Measurements from ENCODE around the gene PHF8. TPM values are rescaled to one million over a fixed set of nuclear protein-coding genes. Genes with fewer than 3 reads are reported as not detected.
A peak's percentile ranks its signal among the peaks of the same experiment; 100 is the strongest.

Gene PHF8
- polyA plus RNA-seq, 3 donors = 10.5 to 20.3 (median 11.9) TPM

DNA sequence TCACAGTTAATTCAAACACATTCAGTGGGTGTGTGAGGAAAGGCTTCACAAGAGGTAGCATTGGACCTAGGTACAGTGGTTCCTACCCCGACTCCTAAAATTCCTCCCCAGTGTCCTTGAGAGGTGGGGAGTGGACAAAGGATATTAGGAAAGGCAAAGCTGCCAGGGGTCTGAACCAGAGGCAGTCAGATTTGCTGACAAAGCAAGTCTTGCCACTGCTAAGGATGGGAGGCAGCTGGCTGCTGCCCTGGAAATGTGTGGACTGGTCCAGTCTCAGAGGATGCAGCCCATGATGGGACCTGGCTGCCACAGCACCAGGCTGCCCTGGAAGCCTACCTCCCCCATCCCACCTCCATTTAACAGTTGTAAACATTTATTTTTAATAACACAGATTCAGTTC lies 4.1 kb upstream of the PHF8 start:
- Histone ChIP-seq H3K27me3 (ENCODE audit: control insufficient read depth in 2 of 2, insufficient read depth in 2 of 2, low read length in 2 of 2) (no peaks in the 10 kb centered on the region), H3K4me2 (replicated peaks; ENCODE audit: extremely low read depth, low read length, poor library complexity, severe bottlenecking) (no peak overlapping the region), H3K9ac (ENCODE audit: insufficient read depth, low read length, poor library complexity, severe bottlenecking) (no peak overlapping the region), H4K20me1 (ENCODE audit: insufficient read depth, low read length) (no peaks in the 10 kb centered on the region), H3K36me3 (replicated peaks in 1 of 2; ENCODE audit: control insufficient read depth in 1 of 2, insufficient read depth in 2 of 2, low read length in 2 of 2) (no peaks in the 10 kb centered on the region), H3K79me2 (ENCODE audit: insufficient read depth, low read length) (peaks cover 2% of the 10 kb centered on the region), H3K27ac (ENCODE audit: low read depth in 1 of 2, low read length in 2 of 2) (no peak overlapping the region), H3K4me1 (ENCODE audit: control insufficient read depth in 1 of 2, insufficient read depth in 2 of 2, low read length in 2 of 2) (peaks cover 4 to 7% of the 10 kb centered on the region in 2 donors), H2AFZ (ENCODE audit: insufficient read depth, low read depth, low read length, poor library complexity, severe bottlenecking) (no peak overlapping the region), H3K9me3 (replicated peaks in 1 of 2; ENCODE audit: control insufficient read depth in 1 of 2, insufficient read depth in 1 of 2, low read length in 2 of 2) (peaks cover 0 to 6% of the 10 kb centered on the region in 2 donors), H3K4me3 (replicated peaks in 1 of 3; ENCODE audit: low read depth in 2 of 3, low read length in 3 of 3) (no peak overlapping the region)
- Mint-ChIP-seq H3K27ac (no peak overlapping the region), H3K4me1 (peaks cover 17% of the 10 kb centered on the region), H3K4me3 (no peak overlapping the region), H3K36me3 (no peaks in the 10 kb centered on the region), H3K27me3 (ENCODE audit: low read depth in 3 of 3) (peaks cover 0 to 7% (median 1%) of the 10 kb centered on the region in 3 donors), H3K9me3 (peaks cover 0 to 19% (median 11%) of the 10 kb centered on the region in 7 donors)
- intact Hi-C loops (cut with micrococcal nuclease) = loop anchor here in 1 of 2 donors (10.0 kb wide), 2 partner anchors 364 to 766 kb away; partner anchors contain the start of gene HUWE1
- no peak for DNase-seq
- TF ChIP-seq, protein P1, sequence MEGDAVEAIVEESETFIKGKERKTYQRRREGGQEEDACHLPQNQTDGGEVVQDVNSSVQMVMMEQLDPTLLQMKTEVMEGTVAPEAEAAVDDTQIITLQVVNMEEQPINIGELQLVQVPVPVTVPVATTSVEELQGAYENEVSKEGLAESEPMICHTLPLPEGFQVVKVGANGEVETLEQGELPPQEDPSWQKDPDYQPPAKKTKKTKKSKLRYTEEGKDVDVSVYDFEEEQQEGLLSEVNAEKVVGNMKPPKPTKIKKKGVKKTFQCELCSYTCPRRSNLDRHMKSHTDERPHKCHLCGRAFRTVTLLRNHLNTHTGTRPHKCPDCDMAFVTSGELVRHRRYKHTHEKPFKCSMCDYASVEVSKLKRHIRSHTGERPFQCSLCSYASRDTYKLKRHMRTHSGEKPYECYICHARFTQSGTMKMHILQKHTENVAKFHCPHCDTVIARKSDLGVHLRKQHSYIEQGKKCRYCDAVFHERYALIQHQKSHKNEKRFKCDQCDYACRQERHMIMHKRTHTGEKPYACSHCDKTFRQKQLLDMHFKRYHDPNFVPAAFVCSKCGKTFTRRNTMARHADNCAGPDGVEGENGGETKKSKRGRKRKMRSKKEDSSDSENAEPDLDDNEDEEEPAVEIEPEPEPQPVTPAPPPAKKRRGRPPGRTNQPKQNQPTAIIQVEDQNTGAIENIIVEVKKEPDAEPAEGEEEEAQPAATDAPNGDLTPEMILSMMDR (IDR thresholded peaks at IDR 0.05) = no peak
- no CpG with 5 or more reads among the region's 1 CpG for WGBS (ENCODE audit: insufficient coverage)

DNA sequence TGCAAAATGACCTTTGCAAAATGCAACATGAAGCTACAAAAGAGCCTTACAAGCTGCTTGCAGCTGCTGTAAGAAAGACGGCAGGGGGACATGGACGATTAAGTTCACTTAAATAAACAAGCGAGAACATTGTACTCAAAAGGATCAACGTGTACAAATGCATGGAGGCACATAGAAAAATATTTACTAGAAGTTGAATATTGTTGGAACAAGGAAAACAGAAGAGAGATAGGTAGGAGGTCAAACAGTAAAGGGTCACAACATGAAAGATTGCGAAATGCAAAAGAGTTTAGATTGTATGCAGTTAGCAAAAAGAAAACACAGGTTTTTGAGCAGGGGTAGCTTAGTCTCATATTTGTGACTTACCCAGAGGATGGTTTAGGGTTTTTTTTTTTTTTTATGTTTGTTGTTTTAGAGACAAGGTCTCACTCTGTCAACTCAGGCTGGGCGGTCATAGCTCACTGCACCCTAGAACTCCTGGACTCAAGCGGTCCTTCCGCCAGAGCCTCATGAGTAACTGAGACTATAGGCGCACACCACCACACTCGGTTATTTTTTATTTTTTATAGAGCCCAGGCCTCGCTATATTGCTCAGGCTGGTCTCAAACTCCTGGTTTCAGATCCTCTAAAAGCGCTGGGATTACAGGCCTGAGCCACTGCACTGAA lies 1.4 kb upstream of the PHF8 start:
- Mint-ChIP-seq H3K27ac (peak overlapping the region in 4 of 7 donors; percentile 98 to 99 (median 98)), H3K36me3 (peaks cover 8 to 12% of the 10 kb centered on the region in 2 donors), H3K4me3 (no peak overlapping the region), H3K27me3 (ENCODE audit: low read depth in 3 of 3) (peaks cover 0 to 7% (median 0%) of the 10 kb centered on the region in 3 donors), H3K4me1 (peaks cover 26% of the 10 kb centered on the region), H3K9me3 (peaks cover 0 to 14% (median 8%) of the 10 kb centered on the region in 7 donors)
- Histone ChIP-seq H3K36me3 (replicated peaks in 1 of 2; ENCODE audit: control insufficient read depth in 1 of 2, insufficient read depth in 2 of 2, low read length in 2 of 2) (peaks cover 5 to 11% of the 10 kb centered on the region in 2 donors), H3K79me2 (ENCODE audit: insufficient read depth, low read length) (peaks cover 12% of the 10 kb centered on the region), H4K20me1 (ENCODE audit: insufficient read depth, low read length) (no peaks in the 10 kb centered on the region), H3K4me3 (replicated peaks in 1 of 3; ENCODE audit: low read depth in 2 of 3, low read length in 3 of 3) (peak overlapping the region in 1 of 3 experiments; percentile 86), H3K9ac (ENCODE audit: insufficient read depth, low read length, poor library complexity, severe bottlenecking) (no peak overlapping the region), H3K4me1 (ENCODE audit: control insufficient read depth in 1 of 2, insufficient read depth in 2 of 2, low read length in 2 of 2) (peaks cover 16% of the 10 kb centered on the region in 2 donors), H3K4me2 (replicated peaks; ENCODE audit: extremely low read depth, low read length, poor library complexity, severe bottlenecking) (peak overlapping the region; percentile 62), H3K9me3 (replicated peaks in 1 of 2; ENCODE audit: control insufficient read depth in 1 of 2, insufficient read depth in 1 of 2, low read length in 2 of 2) (peaks cover 0 to 6% of the 10 kb centered on the region in 2 donors), H2AFZ (ENCODE audit: insufficient read depth, low read depth, low read length, poor library complexity, severe bottlenecking) (peak overlapping the region; percentile 85), H3K27ac (ENCODE audit: low read depth in 1 of 2, low read length in 2 of 2) (peak overlapping the region in 1 of 2 donors; percentile 88), H3K27me3 (ENCODE audit: control insufficient read depth in 2 of 2, insufficient read depth in 2 of 2, low read length in 2 of 2) (no peaks in the 10 kb centered on the region)
- DNase-seq = no peak
- WGBS (ENCODE audit: insufficient coverage) = no CpG with 5 or more reads among the region's 12 CpGs
- TF ChIP-seq, protein P1 (IDR thresholded peaks at IDR 0.05) = no peak
- intact Hi-C loops (cut with micrococcal nuclease) = loop anchor here in 1 of 2 donors (10.0 kb wide), 2 partner anchors 361 to 769 kb away; partner anchors contain the start of gene HUWE1

All from CD14-positive monocyte (primary cell).